ENCODE data around the gene RGL1. TPM values are rescaled to one million over a fixed set of nuclear protein-coding genes. Genes with fewer than 3 reads are reported as not detected.

The RGL1 gene
- total RNA-seq, 1 donor from 2014 or later = 68.1 TPM

- Mint-ChIP-seq H3K36me3 (ENCODE audit: unreplicated experiment) (peaks cover 40% of the 10 kb centered on the region), H3K4me3 (ENCODE audit: unreplicated experiment) (no peak overlapping the region), H3K9me3 (ENCODE audit: unreplicated experiment) (no peaks in the 10 kb centered on the region), H3K27me3 (ENCODE audit: unreplicated experiment) (no peaks in the 10 kb centered on the region), H3K27ac (ENCODE audit: unreplicated experiment) (no peak overlapping the region), H3K4me1 (ENCODE audit: unreplicated experiment) (peaks cover 66% of the 10 kb centered on the region)
- no peak for DNase-seq (ENCODE audit: extremely low spot score, unreplicated experiment)
- TF ChIP-seq CTCF (IDR thresholded peaks at IDR 0.05) = no peak
Observed at GRCh38 chr1:183873642-183874041, 68.7 kb downstream of the RGL1 start.

DNA sequence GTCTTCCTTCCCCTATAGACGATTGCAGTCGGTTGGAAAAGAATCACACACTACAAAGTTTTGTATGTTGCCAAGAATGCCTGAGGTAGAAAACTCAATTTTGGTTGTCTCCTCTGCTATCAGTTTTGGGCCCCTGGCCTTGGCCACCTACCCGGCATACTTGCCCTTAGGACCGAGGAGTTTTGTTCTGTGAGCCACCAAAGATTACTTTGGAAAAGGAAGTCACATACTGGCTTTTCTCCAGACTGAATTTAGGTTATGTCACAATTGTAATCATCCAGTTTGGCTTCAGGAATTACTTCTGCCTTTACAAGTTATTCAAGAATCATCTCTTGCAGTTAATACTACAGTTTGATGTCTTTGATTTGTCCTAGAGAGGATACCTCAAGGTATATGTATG is 71.4 kb downstream of the RGL1 start:
- no peak overlapping the region for H3K4me3 Mint-ChIP-seq (ENCODE audit: unreplicated experiment)
- no peaks in the 10 kb centered on the region for H3K27me3 Mint-ChIP-seq (ENCODE audit: unreplicated experiment)
- peak overlapping the region; percentile 73 for H3K27ac Mint-ChIP-seq (ENCODE audit: unreplicated experiment)
- peaks cover 67% of the 10 kb centered on the region for H3K4me1 Mint-ChIP-seq (ENCODE audit: unreplicated experiment)
- no peaks in the 10 kb centered on the region for H3K9me3 Mint-ChIP-seq (ENCODE audit: unreplicated experiment)
- no peak for DNase-seq (ENCODE audit: extremely low spot score, unreplicated experiment)
- TF ChIP-seq CTCF (IDR thresholded peaks at IDR 0.05) = no peak
- peaks cover 34% of the 10 kb centered on the region for H3K36me3 Mint-ChIP-seq (ENCODE audit: unreplicated experiment)

- no peak for TF ChIP-seq CTCF (IDR thresholded peaks at IDR 0.05)
- Mint-ChIP-seq H3K9me3 (ENCODE audit: unreplicated experiment) (no peaks in the 10 kb centered on the region), H3K36me3 (ENCODE audit: unreplicated experiment) (peaks cover 37% of the 10 kb centered on the region), H3K4me1 (ENCODE audit: unreplicated experiment) (peaks cover 67% of the 10 kb centered on the region), H3K27me3 (ENCODE audit: unreplicated experiment) (no peaks in the 10 kb centered on the region), H3K4me3 (ENCODE audit: unreplicated experiment) (no peak overlapping the region), H3K27ac (ENCODE audit: unreplicated experiment) (peak overlapping the region; percentile 35)
- no peak for DNase-seq (ENCODE audit: extremely low spot score, unreplicated experiment)
Observed at GRCh38 chr1:183877053-183877720, 72.3 kb downstream of the RGL1 start.

GRCh38 chr1:183879494-183879893 is 74.6 kb downstream of the RGL1 start:
- no peak for TF ChIP-seq CTCF (IDR thresholded peaks at IDR 0.05)
- Mint-ChIP-seq H3K4me1 (ENCODE audit: unreplicated experiment) (peaks cover 56% of the 10 kb centered on the region), H3K9me3 (ENCODE audit: unreplicated experiment) (no peaks in the 10 kb centered on the region)

GRCh38 chr1:183879966-183880365 is 75.0 kb downstream of the RGL1 start:
- Mint-ChIP-seq H3K4me3 (ENCODE audit: unreplicated experiment) (no peak overlapping the region), H3K27ac (ENCODE audit: unreplicated experiment) (peak overlapping the region; percentile 48), H3K36me3 (ENCODE audit: unreplicated experiment) (peaks cover 50% of the 10 kb centered on the region), H3K27me3 (ENCODE audit: unreplicated experiment) (no peaks in the 10 kb centered on the region), H3K4me1 (ENCODE audit: unreplicated experiment) (peaks cover 54% of the 10 kb centered on the region), H3K9me3 (ENCODE audit: unreplicated experiment) (no peaks in the 10 kb centered on the region)
- DNase-seq (ENCODE audit: extremely low spot score, unreplicated experiment) = no peak
- TF ChIP-seq CTCF (IDR thresholded peaks at IDR 0.05) = no peak

More at GRCh38 chr1:183879494-183879893, 74.6 kb downstream of the RGL1 start:
- peaks cover 49% of the 10 kb centered on the region for H3K36me3 Mint-ChIP-seq (ENCODE audit: unreplicated experiment)
- no peak for DNase-seq (ENCODE audit: extremely low spot score, unreplicated experiment)
- peak overlapping the region; percentile 7 for H3K27ac Mint-ChIP-seq (ENCODE audit: unreplicated experiment)
- H3K27me3 Mint-ChIP-seq (ENCODE audit: unreplicated experiment) = no peaks in the 10 kb centered on the region
- no peak overlapping the region for H3K4me3 Mint-ChIP-seq (ENCODE audit: unreplicated experiment)

Data from osteocyte (in vitro differentiated cells).